H9 (cell line): ENCODE results near the gene ANKS1B. TPM values are rescaled to one million over a fixed set of nuclear protein-coding genes. Genes with fewer than 3 reads are reported as not detected.

Experiments used
- DNase-seq: peaks from one replicate; pipeline ENCODE4 v3.0.0-alpha.2; 2017
- H2AFZ ChIP-seq: one replicate; pipeline ENCODE4 v1.6.1; 2013; ENCODE audit warnings: mild to moderate bottlenecking, low read length, control low read depth, moderate library complexity
- H2AK5ac ChIP-seq: 2 replicates; pipeline ENCODE4 v1.6.1; 2013; ENCODE audit warnings: low read length, control low read depth, mixed read lengths; ENCODE audit not compliant: insufficient read length
- H2BK120ac ChIP-seq: one replicate; pipeline ENCODE4 v1.6.1; 2013; ENCODE audit warnings: low read depth, mild to moderate bottlenecking, low read length, control low read depth, inconsistent platforms; ENCODE audit not compliant: poor library complexity, severe bottlenecking
- H2BK12ac ChIP-seq: 2 replicates; pipeline ENCODE4 v1.6.1; 2013; ENCODE audit warnings: low read length, control low read depth, mixed read lengths, low read depth; ENCODE audit not compliant: insufficient read length
- H2BK15ac ChIP-seq: 2 replicates; pipeline ENCODE4 v1.6.1; 2013; ENCODE audit warnings: low read depth, low read length, control low read depth
- H2BK20ac ChIP-seq: one replicate; pipeline ENCODE4 v1.6.1; 2013; ENCODE audit warnings: low read depth, mild to moderate bottlenecking, low read length, control low read depth, inconsistent platforms; ENCODE audit not compliant: poor library complexity, severe bottlenecking
- H2BK5ac ChIP-seq: 2 replicates; pipeline ENCODE4 v1.6.1; 2013; ENCODE audit warnings: low read length, control low read depth, mixed read lengths; ENCODE audit not compliant: insufficient read length
- H3K14ac ChIP-seq: 2 replicates; pipeline ENCODE4 v1.6.1; 2013; ENCODE audit warnings: low read length, control low read depth; ENCODE audit not compliant: insufficient read depth
- H3K18ac ChIP-seq: 2 replicates; pipeline ENCODE4 v1.6.1; 2013; ENCODE audit warnings: low read depth, mild to moderate bottlenecking, mixed read lengths, low read length, control low read depth; ENCODE audit not compliant: insufficient read length
- H3K23ac ChIP-seq: 2 replicates; pipeline ENCODE4 v1.6.1; 2013; ENCODE audit warnings: low read length, control low read depth, mixed read lengths, low read depth; ENCODE audit not compliant: insufficient read length
- H3K23me2 ChIP-seq: 2 replicates; pipeline ENCODE4 v1.6.1; 2013; ENCODE audit warnings: low read depth, mild to moderate bottlenecking, mixed read lengths, low read length, control low read depth; ENCODE audit not compliant: insufficient read length, poor library complexity, severe bottlenecking
- H3K27ac ChIP-seq: 2 replicates; pipeline ENCODE4 v1.5.1; 2013; ENCODE audit warnings: low read length, control low read depth, mixed read lengths, low read depth; ENCODE audit not compliant: insufficient read length
- H3K27me3 ChIP-seq: 2 replicates; pipeline ENCODE4 v1.6.1; 2013; ENCODE audit warnings: low read length, control low read depth, inconsistent platforms; ENCODE audit not compliant: insufficient read depth
- H3K4ac ChIP-seq: 2 replicates; pipeline ENCODE4 v1.6.1; 2013; ENCODE audit warnings: low read depth, mild to moderate bottlenecking, control low read depth, inconsistent platforms, low read length, moderate library complexity
- H3K4me1 ChIP-seq: 2 replicates; pipeline ENCODE4 v1.6.1; 2013; ENCODE audit warnings: low read length, control low read depth, inconsistent platforms; ENCODE audit not compliant: insufficient read depth
- H3K4me2 ChIP-seq: 2 replicates; pipeline ENCODE4 v1.6.1; 2013; ENCODE audit warnings: low read length, control low read depth, mixed read lengths; ENCODE audit not compliant: insufficient read length, insufficient read depth
- H3K56ac ChIP-seq: 2 replicates; pipeline ENCODE4 v1.6.1; 2013; ENCODE audit warnings: low read depth, mild to moderate bottlenecking, mixed read lengths, low read length, control low read depth; ENCODE audit not compliant: insufficient read length
- H3K79me1 ChIP-seq: 2 replicates; pipeline ENCODE4 v1.6.1; 2013; ENCODE audit warnings: low read depth, mild to moderate bottlenecking, moderate library complexity, low read length, control low read depth, inconsistent platforms; ENCODE audit not compliant: insufficient read depth, poor library complexity, severe bottlenecking
- H3K79me2 ChIP-seq: 2 replicates; pipeline ENCODE4 v1.6.1; 2013; ENCODE audit warnings: low read length, control low read depth, inconsistent platforms; ENCODE audit not compliant: insufficient read depth
- H3K9ac ChIP-seq: 2 replicates; pipeline ENCODE4 v1.6.1; 2013; ENCODE audit warnings: low read length, control low read depth, mixed read lengths; ENCODE audit not compliant: insufficient read length; ENCODE audit errors: extremely low read depth
- H3K9me3 ChIP-seq: one replicate; pipeline ENCODE4 v1.6.1; 2013; ENCODE audit warnings: low read depth, low read length, inconsistent platforms; ENCODE audit not compliant: control insufficient read depth
- H3T11ph ChIP-seq: one replicate; pipeline ENCODE4 v1.6.1; 2013; ENCODE audit warnings: mild to moderate bottlenecking, low read length, control low read depth, inconsistent platforms
- H4K20me1 ChIP-seq: one replicate; pipeline ENCODE4 v1.6.1; 2013; ENCODE audit not compliant: control insufficient read depth, insufficient read length, insufficient read depth
- H4K5ac ChIP-seq: 2 replicates; pipeline ENCODE4 v1.6.1; 2013; ENCODE audit warnings: low read depth, mild to moderate bottlenecking, mixed read lengths, low read length, control low read depth; ENCODE audit not compliant: insufficient read length
- H4K8ac ChIP-seq: replicated peaks from 2 replicates; pipeline ENCODE4 v1.6.1; 2013; ENCODE audit warnings: low read length, control low read depth, mixed read lengths, low read depth; ENCODE audit not compliant: insufficient read length
- H4K91ac ChIP-seq: 2 replicates; pipeline ENCODE4 v1.6.1; 2013; ENCODE audit warnings: low read depth, mild to moderate bottlenecking, moderate library complexity, mixed read lengths, low read length, control low read depth; ENCODE audit not compliant: insufficient read length
- H3K27ac Mint-ChIP-seq, 3 experiments: 2 replicates in 2 of 3; 3 replicates in 1 of 3; pipeline ENCODE4 v1.8.0; 2020 to 2021; ENCODE audit warnings: mixed read lengths in 3 of 3, mild to moderate bottlenecking in 1 of 3, moderate library complexity in 1 of 3
- H3K27me3 Mint-ChIP-seq: 2 replicates; pipeline ENCODE4 v1.8.0; 2021; ENCODE audit warnings: low read depth, mild to moderate bottlenecking, moderate library complexity, mixed read lengths
- H3K36me3 Mint-ChIP-seq, 3 experiments: 2 replicates in 2 of 3; 3 replicates in 1 of 3; pipeline ENCODE4 v1.8.0; 2020 to 2021; ENCODE audit warnings: low read depth in 3 of 3, mixed read lengths in 3 of 3; ENCODE audit not compliant: insufficient read depth in 1 of 3
- H3K4me1 Mint-ChIP-seq, 2 experiments: 2 replicates each; pipeline ENCODE4 v1.8.0; 2020; ENCODE audit warnings: mixed read lengths in 2 of 2
- H3K4me3 Mint-ChIP-seq, 2 experiments: 2 replicates in 1 of 2; 3 replicates in 1 of 2; pipeline ENCODE4 v1.8.0; 2020 to 2021; ENCODE audit warnings: mild to moderate bottlenecking in 2 of 2, mixed read lengths in 2 of 2, moderate library complexity in 1 of 2
- H3K9me3 Mint-ChIP-seq, 2 experiments: 2 replicates in 1 of 2; 3 replicates in 1 of 2; pipeline ENCODE4 v1.8.0; 2020; ENCODE audit warnings: mild to moderate bottlenecking in 2 of 2, mixed read lengths in 2 of 2, moderate library complexity in 1 of 2
- CTCF ChIP-seq: fragments of 200-600 bp; sonication (generic); conservative IDR thresholded peaks from 3 replicates; pipeline ENCODE4 v1.8.0; 2021; ENCODE audit warnings: antibody characterized with exemption, mild to moderate bottlenecking
- WGBS: extraction: QIAGEN DNeasy Blood & Tissue Kit; methylation state at CpG from one replicate; pipeline ENCODE4 v1.1.7; 2013; ENCODE audit warnings: missing lambda C conversion rate, low lambda C conversion rate, mixed read lengths; ENCODE audit not compliant: insufficient read length; ENCODE audit errors: extremely low coverage; 5-methylcytosine and 5-hydroxymethylcytosine counted together
- total RNA-seq: library from RNA; stranded (reverse); gene quantifications from 2 replicates; pipeline ENCODE4 v1.2.1, GENCODE V29; 2021

ANKS1B gene
- total RNA-seq, 1 experiment from 2014 or later, result 4.1 TPM

- Histone ChIP-seq H4K91ac (no peak overlapping the region), H3K4me1 (no peaks in the 10 kb centered on the region), H3K79me1 (no peaks in the 10 kb centered on the region), H3K23me2 (no peaks in the 10 kb centered on the region), H3K14ac (no peak overlapping the region), H3K9ac (no peak overlapping the region), H4K20me1 (no peaks in the 10 kb centered on the region), H3K27me3 (no peaks in the 10 kb centered on the region), H3K56ac (no peak overlapping the region), H4K8ac (no peak overlapping the region), H3K23ac (no peak overlapping the region), H2BK15ac (no peak overlapping the region), H3K4me2 (no peak overlapping the region), H2AFZ (no peak overlapping the region), H4K5ac (no peak overlapping the region), H2BK12ac (no peak overlapping the region), H2BK20ac (no peak overlapping the region), H3K79me2 (no peaks in the 10 kb centered on the region), H2AK5ac (no peak overlapping the region), H3K27ac (no peak overlapping the region), H3K4ac (no peak overlapping the region), H3K18ac (no peak overlapping the region), H3T11ph (no peak overlapping the region), H2BK5ac (no peak overlapping the region), H3K9me3 (no peaks in the 10 kb centered on the region), H2BK120ac (no peak overlapping the region)
- Mint-ChIP-seq H3K27me3 (no peaks in the 10 kb centered on the region; the same call in 1 of the 2 replicates), H3K4me3 (no peak overlapping the region), H3K4me1 (no peaks in the 10 kb centered on the region; a peak in 1 of 4 replicates), H3K9me3 (no peaks in the 10 kb centered on the region), H3K36me3 (no peaks in the 10 kb centered on the region; a peak in 1 of 7 replicates), H3K27ac (no peak overlapping the region; a peak in 1 of 7 replicates)
- DNase-seq, result no peak
- no CpG with 5 or more reads among the region's 3 CpGs for WGBS
- TF ChIP-seq CTCF, result no peak
Measured at GRCh38 chr12:99009654-99010296, 975.0 kb downstream of the ANKS1B start.
